OCI-LY3 (cell line): ENCODE data around the gene JAKMIP1.

Experiments
- EZH2phosphoT487 ChIP-seq: fragments of 200-600 bp; shearing (Covaris generic); IDR thresholded peaks from 2 replicates; pipeline ENCODE4 v1.6.1; 2018; ENCODE audit warnings: antibody characterized with exemption, mixed run types, low read depth
- TF ChIP-seq, protein P1 (sequence below): fragments of 200-600, 300-600 bp; sonication (generic); IDR thresholded peaks from 2 replicates; pipeline ENCODE4 v1.5.1; 2014; ENCODE audit warnings: antibody characterized with exemption, low read length, low read depth

- TF ChIP-seq, protein P1, sequence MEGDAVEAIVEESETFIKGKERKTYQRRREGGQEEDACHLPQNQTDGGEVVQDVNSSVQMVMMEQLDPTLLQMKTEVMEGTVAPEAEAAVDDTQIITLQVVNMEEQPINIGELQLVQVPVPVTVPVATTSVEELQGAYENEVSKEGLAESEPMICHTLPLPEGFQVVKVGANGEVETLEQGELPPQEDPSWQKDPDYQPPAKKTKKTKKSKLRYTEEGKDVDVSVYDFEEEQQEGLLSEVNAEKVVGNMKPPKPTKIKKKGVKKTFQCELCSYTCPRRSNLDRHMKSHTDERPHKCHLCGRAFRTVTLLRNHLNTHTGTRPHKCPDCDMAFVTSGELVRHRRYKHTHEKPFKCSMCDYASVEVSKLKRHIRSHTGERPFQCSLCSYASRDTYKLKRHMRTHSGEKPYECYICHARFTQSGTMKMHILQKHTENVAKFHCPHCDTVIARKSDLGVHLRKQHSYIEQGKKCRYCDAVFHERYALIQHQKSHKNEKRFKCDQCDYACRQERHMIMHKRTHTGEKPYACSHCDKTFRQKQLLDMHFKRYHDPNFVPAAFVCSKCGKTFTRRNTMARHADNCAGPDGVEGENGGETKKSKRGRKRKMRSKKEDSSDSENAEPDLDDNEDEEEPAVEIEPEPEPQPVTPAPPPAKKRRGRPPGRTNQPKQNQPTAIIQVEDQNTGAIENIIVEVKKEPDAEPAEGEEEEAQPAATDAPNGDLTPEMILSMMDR: no peak
- no peak for TF ChIP-seq EZH2phosphoT487
Measured at GRCh38 chr4:6190486-6190885, 9.9 kb downstream of the JAKMIP1 start.
